Measurements from ENCODE around the gene KIAA0408.

DNA sequence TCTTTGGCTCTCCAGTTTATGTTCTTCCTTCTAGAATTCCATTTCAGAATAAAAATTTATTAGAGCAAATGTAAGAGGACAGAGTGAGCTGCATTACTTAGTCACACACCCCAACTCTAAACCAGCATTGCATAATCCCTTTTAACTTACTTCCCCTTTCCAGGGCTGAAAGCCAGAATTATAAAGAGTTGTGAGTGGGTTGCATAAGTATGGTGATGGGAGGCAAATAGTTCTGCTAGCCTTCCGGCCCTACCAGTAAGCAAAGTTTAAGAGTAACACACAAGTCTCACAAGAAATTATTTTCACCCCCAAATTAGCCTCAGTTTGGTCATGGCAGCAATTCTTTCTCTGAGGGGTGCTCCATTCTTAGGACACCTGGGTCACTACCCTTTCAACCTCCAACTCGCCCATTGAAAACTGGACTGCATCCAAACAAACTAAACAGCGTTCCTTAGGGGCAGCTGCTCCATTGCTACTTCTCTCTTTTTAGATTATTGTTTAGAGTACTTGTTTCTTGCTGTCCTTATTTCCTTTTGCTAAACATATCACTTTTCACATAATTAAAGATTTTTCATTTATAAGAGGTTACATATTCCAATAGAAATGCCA, 1.6 kb downstream of the KIAA0408 start:
- TF ChIP-seq, protein P1, sequence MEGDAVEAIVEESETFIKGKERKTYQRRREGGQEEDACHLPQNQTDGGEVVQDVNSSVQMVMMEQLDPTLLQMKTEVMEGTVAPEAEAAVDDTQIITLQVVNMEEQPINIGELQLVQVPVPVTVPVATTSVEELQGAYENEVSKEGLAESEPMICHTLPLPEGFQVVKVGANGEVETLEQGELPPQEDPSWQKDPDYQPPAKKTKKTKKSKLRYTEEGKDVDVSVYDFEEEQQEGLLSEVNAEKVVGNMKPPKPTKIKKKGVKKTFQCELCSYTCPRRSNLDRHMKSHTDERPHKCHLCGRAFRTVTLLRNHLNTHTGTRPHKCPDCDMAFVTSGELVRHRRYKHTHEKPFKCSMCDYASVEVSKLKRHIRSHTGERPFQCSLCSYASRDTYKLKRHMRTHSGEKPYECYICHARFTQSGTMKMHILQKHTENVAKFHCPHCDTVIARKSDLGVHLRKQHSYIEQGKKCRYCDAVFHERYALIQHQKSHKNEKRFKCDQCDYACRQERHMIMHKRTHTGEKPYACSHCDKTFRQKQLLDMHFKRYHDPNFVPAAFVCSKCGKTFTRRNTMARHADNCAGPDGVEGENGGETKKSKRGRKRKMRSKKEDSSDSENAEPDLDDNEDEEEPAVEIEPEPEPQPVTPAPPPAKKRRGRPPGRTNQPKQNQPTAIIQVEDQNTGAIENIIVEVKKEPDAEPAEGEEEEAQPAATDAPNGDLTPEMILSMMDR (IDR thresholded peaks at IDR 0.05; ENCODE audit: poor library complexity, severe bottlenecking), result no peak
- TF ChIP-seq POLR2AphosphoS5 (IDR thresholded peaks at IDR 0.05), result no peak
- no peak for TF ChIP-seq MXI1 (conservative IDR thresholded peaks at IDR 0.05; ENCODE audit: poor library complexity, severe bottlenecking)
- no peak for TF ChIP-seq EZH2 (IDR thresholded peaks at IDR 0.05; ENCODE audit: borderline replicate concordance, insufficient read depth, low read length, poor library complexity, severe bottlenecking)
- no peak for TF ChIP-seq TAF1 (IDR thresholded peaks at IDR 0.05; ENCODE audit: low read depth)
- TF ChIP-seq, protein P2, sequence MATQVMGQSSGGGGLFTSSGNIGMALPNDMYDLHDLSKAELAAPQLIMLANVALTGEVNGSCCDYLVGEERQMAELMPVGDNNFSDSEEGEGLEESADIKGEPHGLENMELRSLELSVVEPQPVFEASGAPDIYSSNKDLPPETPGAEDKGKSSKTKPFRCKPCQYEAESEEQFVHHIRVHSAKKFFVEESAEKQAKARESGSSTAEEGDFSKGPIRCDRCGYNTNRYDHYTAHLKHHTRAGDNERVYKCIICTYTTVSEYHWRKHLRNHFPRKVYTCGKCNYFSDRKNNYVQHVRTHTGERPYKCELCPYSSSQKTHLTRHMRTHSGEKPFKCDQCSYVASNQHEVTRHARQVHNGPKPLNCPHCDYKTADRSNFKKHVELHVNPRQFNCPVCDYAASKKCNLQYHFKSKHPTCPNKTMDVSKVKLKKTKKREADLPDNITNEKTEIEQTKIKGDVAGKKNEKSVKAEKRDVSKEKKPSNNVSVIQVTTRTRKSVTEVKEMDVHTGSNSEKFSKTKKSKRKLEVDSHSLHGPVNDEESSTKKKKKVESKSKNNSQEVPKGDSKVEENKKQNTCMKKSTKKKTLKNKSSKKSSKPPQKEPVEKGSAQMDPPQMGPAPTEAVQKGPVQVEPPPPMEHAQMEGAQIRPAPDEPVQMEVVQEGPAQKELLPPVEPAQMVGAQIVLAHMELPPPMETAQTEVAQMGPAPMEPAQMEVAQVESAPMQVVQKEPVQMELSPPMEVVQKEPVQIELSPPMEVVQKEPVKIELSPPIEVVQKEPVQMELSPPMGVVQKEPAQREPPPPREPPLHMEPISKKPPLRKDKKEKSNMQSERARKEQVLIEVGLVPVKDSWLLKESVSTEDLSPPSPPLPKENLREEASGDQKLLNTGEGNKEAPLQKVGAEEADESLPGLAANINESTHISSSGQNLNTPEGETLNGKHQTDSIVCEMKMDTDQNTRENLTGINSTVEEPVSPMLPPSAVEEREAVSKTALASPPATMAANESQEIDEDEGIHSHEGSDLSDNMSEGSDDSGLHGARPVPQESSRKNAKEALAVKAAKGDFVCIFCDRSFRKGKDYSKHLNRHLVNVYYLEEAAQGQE (IDR thresholded peaks at IDR 0.05; ENCODE audit: borderline replicate concordance), result no peak
- TF ChIP-seq RAD21 (conservative IDR thresholded peaks at IDR 0.05), result no peak
- TF ChIP-seq SMC3 (conservative IDR thresholded peaks at IDR 0.05; ENCODE audit: poor library complexity), result no peak
